Hematopoietic multipotent progenitor cell treated with erythropoietin and hydrocortisone succinate and interleukin-3 and kit ligand, for 6 days (in vitro differentiated cells): ENCODE measurements around the gene GALNT12.

Experiments
- DNase-seq: peaks from one replicate; pipeline ENCODE4 v3.0.0-alpha.2; 2015

Gene GALNT12

DNA sequence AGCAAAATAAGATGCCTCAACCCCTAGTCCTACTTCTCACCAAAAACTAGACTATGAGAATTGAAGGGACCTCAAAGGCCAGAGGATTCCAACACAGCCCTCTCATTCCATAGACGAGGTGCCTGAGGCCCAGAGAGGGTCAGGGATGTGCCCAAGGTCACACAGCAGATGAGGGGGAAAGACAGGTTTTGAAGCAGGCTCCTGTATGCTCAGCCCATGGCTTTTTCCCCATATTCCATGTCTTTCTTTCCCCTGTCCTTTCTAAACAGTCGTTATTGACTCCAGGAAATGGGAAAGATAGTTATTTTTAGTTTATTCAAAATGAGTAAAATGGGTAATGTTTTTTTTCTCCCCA is 75.1 kb downstream of the GALNT12 start:
- no peak for DNase-seq

DNA sequence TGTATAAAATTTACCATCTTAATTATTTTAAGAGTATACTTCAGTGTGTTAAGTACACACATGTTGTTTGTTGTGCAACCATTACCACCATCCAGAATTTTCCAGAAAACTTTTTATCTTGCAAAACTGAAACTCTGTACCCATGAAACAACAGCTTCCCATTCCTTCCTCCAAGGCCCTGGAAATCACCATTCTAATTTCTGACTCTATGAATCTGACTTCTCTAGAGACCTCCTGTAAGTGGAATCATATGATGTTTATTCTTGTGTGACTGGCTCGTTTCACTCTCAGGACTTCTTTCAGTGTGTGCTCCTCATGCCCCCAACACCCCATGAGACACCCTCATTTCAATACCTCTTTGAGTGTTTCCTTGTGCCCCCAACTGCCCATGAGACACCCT is 75.8 kb downstream of the GALNT12 start:
- DNase-seq = no peak

DNA sequence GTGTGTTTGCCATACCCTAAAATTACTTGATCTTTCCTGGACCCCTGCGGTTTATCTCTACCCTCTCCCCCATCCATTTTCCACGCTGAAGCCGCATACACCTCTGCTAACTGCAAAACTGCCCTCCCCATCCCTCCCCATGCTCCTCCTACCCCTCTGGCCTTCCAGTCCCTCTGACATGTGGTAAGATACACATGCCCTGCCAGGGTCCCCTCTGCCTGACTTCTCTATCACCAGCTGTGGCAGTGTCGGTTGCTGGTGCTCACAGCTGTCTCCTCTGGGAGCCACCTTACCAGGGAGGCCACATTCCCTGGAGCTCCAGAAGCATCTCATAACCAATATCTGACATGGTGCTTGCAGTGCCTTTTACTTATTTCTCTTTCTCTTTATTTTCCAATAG is 77.4 kb downstream of the GALNT12 start:
- no peak for DNase-seq

DNA sequence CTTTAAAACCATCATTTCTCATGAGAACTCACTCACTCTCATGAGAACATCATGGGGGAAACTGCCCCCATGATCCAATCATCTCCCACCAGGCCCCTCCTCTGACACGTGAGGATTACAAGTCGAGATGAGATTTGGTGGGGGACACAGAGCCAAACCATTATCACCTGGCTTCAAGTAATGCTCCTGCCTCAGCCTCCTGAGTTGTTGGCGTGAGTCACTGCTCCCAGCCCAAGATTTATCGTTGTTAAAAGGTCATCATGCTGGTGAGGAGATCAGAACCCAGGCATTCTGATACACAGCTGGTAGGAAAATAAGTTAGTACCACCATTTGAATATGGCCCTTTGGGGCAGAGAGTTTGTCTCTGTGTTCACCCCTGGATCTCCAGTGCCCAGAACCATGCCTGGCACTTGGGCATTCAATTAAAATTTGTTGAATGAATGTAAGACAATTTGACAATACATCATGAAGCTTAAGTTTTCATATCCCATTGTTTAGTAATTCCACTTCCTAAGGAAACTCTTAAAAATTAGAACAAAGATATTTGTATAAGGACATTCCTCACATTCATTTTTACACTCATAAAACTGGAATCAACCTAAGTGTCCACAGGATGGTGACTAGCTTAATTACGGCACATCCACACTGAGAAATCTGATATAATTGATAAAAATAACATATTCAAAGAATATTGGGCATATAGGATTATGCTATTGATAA is 78.3 kb downstream of the GALNT12 start:
- DNase-seq = no peak

DNA sequence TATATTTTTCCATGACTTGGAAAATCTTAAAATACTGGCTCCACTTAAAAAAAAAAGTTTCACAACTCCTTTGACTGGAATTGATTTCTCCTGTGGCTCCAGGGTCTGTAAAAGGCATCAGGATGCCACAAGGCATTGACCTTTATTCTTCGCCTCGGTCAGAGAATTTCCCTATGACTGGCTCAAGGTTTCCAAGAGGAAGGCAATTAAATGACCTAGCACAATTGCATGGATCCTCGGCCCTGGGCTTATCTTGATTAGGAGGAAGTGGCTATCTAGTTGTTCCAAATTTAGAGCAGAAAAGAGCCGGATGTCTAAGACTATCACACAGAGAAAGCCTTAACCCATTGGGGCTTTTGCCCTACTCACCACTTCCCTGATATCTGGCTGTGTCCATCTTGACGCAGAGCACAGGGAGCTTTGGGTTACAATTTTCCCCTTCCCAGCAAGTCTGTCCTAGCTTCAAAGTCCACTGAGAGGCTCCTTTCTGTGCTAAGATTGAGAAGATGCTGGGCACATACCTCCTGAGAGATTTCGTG is 79.3 kb downstream of the GALNT12 start:
- DNase-seq = no peak

DNA sequence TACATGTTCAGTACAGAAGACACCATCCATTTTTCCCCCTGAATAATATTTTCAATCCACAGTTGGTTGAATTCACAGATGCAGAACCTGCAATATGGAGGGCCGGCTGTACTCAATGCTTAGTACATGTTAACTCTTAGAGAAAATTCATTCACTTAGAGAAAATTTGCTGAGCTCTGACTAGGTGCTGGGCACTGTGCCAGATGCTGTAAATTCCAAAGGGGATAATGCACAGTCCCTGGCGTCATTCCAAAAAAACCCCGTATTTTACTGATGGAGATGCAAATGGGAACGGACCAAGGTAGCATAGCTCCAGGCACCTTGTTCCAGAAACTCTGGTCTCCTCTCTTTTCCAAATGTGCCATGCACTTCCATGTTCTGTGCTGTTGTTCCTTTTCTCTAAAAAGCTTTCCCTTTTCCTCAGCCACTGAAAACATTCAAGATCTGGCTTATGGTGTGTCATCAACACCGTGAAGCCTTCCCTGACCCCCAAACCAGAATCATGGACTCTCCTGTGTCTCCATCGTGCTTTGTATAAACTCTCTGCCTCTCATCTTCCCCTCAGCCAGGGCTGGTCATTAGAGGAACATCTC is 80.5 kb downstream of the GALNT12 start:
- DNase-seq = no peak

DNA sequence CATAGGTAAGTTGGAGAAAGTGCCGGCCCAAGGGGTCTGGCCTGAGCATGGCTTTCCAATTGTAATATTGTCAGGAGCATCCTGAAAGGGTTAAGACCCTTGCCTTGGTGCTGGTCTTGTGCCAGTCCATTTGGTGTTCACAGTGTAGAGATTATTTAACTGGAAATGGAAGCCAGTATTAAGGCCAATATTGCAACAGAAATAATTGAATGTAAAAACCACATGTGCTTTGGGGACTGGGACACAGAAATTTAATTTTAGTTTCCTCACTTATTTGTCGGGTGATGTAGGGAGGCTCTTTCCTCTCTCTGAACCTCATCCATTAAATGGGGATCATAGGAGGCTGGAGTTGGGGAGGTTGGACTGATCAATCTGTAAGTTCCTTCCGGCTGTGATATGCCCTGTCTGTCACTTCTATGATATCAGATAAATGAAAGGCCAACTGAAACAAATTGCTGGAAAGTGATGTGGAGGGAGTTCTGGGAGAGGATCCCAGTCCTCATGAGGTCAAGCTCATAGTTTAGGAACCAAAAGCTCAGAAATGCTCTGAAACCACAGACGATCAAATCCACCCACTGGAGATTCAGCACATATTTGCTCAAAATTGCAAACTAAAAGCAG is 81.4 kb downstream of the GALNT12 start:
- no peak for DNase-seq

DNA sequence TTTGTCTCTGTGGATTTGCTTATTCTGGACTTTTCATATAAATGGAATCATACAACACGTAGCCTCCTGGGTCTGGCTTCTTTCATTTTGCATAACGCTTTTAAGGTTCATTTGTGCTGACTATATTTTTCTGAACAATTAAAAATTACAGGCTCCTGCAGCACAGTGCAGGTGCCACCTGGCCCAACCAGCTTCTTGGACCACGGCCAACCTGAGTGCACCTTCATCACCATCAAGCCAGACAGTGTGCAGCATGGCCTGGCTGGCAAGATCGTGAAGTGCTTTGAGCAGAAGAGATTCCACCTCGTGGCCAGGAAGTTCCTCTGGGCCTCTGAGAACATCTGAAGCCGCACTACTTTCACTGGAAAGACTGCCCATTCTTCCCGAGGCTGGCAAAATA is 82.8 kb downstream of the GALNT12 start:
- DNase-seq = no peak

DNA sequence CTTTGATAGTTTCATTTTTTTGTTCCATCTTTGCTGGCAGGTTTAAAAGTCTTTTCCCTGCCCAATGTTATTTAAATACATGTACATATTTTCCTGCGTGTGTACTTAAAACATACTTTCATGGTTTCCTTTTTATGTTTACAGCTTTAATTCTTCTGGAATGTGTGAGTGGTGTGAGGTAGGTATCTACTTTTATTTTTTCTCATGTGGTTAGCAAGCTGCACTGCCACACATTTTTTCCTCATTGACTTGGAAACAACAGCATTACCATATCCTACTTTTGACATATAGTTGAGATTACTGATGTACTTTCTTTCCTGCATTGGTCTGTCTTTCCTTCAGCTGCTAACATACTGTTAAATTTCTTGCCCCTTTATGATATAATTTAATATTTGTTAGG is 84.8 kb downstream of the GALNT12 start:
- no peak for DNase-seq

DNA sequence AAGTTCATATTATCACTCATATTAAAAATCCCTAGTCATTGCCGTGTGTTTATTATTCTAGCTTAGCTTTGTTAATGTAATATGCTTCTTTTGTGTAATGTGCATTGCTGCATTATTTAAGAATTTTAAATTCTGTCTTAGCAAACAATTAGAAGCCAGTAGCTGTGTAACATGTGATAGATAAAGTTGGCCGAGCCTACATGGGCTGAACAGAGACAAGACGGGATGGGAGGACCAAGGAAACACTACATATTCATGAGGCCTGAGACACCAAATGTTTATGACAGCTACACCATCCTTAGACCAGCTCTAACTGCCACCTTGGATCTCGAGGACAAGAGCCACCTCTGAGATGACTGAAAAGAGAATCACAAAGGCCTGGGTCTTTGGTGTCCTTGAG is 85.2 kb downstream of the GALNT12 start:
- no peak for DNase-seq

DNA sequence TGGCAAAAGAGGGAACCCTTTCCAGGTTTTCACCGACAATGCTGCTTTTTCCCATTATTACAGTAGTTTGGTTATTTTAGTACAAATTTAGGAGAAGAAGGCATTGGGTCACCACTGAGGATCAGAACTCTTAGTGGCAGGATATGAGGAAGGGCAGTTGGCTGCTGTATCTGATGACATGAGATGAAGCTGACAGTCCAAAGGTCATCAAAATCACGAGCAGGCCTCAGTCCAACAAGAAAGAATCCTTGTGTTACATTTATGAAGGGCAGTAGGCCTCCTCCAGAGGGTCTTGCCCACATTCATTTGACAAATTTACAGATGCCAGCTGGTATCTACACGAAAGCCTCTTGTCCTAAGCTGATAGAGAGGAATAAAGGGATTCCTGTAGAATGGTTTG is 86.7 kb downstream of the GALNT12 start:
- no peak for DNase-seq

DNA sequence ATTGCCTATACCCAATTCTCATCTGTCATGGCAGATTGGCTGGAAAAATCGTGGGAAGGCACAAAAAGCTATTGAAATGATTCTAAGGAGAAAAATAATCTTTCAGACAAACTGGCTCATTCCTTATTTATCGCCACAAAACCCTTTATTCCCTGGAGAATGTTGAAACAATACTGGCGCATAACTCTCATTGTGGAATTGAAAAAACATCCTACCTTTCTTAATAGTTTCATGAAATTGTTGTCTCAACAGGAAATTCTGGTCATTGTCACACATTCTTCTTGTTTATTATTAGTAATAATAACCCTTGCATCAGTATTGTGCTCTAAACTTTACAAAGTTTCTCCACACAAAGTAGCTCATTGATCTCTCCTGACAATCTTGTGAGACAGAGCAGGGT is 87.3 kb downstream of the GALNT12 start:
- DNase-seq = no peak

DNA sequence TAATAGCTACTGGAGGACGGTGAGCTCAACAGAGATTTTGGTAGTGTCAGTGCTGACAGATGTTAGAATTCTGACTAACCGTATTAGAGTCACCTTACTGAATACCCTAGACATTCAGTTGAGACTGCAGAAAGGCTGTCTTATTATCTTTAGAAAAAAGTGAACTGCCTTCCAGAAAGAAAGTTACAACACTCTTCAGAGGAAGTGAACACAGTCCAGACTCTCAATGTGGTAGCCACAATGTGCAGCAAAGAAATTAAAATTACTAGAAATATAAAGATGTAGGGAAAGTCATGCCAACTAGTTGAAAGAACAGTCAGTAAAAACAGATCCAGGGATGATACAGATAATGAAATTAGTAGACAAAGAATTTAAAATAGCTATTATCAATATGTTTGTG is 89.2 kb downstream of the GALNT12 start:
- DNase-seq = peak; percentile 8

DNA sequence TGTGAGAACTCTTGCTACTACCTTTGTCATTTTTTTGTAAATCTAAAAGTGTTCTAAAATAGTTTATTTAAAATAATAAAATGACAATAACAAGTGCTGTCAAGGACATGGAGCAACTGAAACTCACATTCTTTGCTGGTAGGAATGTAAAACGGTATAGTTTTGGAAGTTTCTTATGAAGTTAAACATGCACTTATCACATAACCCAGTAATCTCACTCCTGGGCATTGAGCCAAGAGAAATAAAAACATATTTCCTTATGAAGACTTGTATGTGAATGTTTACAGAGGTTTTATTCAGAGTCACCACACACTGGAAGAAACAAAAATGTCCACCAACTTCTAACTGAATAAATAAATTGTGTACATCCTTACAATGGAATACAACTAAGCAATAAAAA is 90.3 kb downstream of the GALNT12 start:
- no peak for DNase-seq

DNA sequence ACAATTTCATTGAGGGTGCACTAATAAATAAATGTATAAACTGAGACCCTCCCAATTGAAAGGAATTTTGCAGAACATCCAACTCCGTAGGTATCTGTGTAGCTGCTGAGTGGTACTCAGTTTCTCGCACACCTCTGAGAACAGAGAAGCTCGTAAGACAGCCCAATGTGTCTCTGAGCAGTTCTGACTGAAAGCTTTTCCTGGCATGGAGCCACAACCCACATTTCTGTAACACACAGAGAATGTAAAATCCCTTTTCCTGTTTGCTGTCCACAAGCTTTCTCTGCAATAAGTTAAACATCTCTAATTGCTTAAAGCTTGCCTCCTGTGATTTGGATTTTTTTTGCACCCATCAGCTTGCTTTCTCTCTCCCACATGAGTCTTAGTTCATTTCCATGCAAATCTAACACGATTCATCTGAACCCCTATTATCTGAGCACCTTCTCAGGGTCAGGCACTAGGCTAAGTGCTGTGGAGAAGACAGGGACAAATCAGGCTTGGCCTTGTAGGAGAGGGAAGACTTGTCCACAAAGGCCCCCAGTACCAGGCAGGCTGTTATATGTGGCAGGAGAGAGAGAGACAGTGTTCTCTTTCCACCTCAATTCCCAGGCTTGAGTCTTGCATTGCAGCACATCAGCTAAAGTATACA is 92.1 kb downstream of the GALNT12 start:
- DNase-seq = peak; percentile 36
